GM12878 (cell line): ENCODE measurements around the gene MSH4. TPM values are rescaled to one million over a fixed set of nuclear protein-coding genes. Genes with fewer than 3 reads are reported as not detected.

Experiments used
- ATAC-seq: fragments of 200-7000 bp; cut with Tn5 transposase; 3 replicates; pipeline ENCODE4 v1.9.1; 2020; ENCODE audit warnings: mild to moderate bottlenecking, moderate library complexity
- BruUV-seq: library from RNA; stranded (reverse); fragments of 400-500 nt; replicated peaks from 2 replicates; lab custom pipeline; 2021; lab: Mats Ljungman, UMichigan
- CTCF ChIA-PET: fragments of 300-600 bp; sonication (Branson Sonifier 250); formaldehyde crosslinking; extraction: SDS; loops from one replicate; lab custom pipeline; 2021; ENCODE audit warnings: inconsistent platforms; lab: Yijun Ruan, JAX
- POLR2A ChIA-PET: fragments of 350-600 bp; formaldehyde crosslinking; extraction: SDS; loops from one replicate; lab custom pipeline; 2021; ENCODE audit warnings: inconsistent platforms; lab: Charles Lee
- RAD21 ChIA-PET: fragments of 300-600 bp; sonication (Branson Sonifier 250); formaldehyde crosslinking; loops from one replicate; lab custom pipeline; 2023; ENCODE audit warnings: antibody characterized with exemption; ENCODE audit not compliant: unreplicated experiment; lab: Charles Lee
- SMC1A ChIA-PET: fragments of 300-600 bp; sonication (Branson Sonifier 250); formaldehyde crosslinking; loops from one replicate; lab custom pipeline; 2023; ENCODE audit not compliant: unreplicated experiment, uncharacterized antibody; lab: Charles Lee
- DNase-seq: peaks from one replicate; pipeline ENCODE4 v3.0.0-alpha.2; 2011; ENCODE audit warnings: low read depth, low spot score
- FAIRE-seq: peaks from 3 replicates; lab custom pipeline; 2011; peaks lifted over from hg19 to GRCh38; lab: Jason Lieb, UNC
- H2AFZ ChIP-seq: 2 replicates; pipeline ENCODE4 v1.6.0; 2011; ENCODE audit warnings: low read depth, low read length, control low read depth; ENCODE audit not compliant: control insufficient read depth
- H3K27ac ChIP-seq: 2 replicates; pipeline ENCODE4 v1.5.1; 2011; ENCODE audit warnings: control low read depth; ENCODE audit not compliant: control insufficient read depth, insufficient read depth
- H3K27me3 ChIP-seq, 2 experiments: replicated peaks in 1 of 2; 2 replicates each; pipeline versions ENCODE4 v1.6.0 to v1.6.1; 2011; ENCODE audit warnings: low read length in 1 of 2; ENCODE audit not compliant: control insufficient read depth in 2 of 2, insufficient read depth in 2 of 2
- H3K36me3 ChIP-seq, 2 experiments: 2 replicates each; pipeline ENCODE4 v1.5.1; 2011; ENCODE audit warnings: low read length in 1 of 2; ENCODE audit not compliant: control insufficient read depth in 2 of 2, insufficient read depth in 2 of 2
- H3K4me1 ChIP-seq: 2 replicates; pipeline ENCODE4 v1.6.1; 2011; ENCODE audit warnings: mild to moderate bottlenecking, low read length, moderate library complexity, mixed read lengths; ENCODE audit not compliant: control insufficient read depth, insufficient read depth
- H3K4me2 ChIP-seq: 2 replicates; pipeline ENCODE4 v1.6.0; 2011; ENCODE audit warnings: control low read depth; ENCODE audit not compliant: control insufficient read depth, insufficient read depth
- H3K4me3 ChIP-seq: fragments of 200-600 bp; sonication (generic); 2 replicates; pipeline ENCODE4 v1.5.1; 2016
- H3K79me2 ChIP-seq: 2 replicates; pipeline ENCODE4 v1.6.0; 2011; ENCODE audit warnings: low read length; ENCODE audit not compliant: control insufficient read depth, insufficient read depth
- H3K9ac ChIP-seq: 2 replicates; pipeline ENCODE4 v1.8.0; 2011; ENCODE audit warnings: low read length, control low read depth, mixed read lengths; ENCODE audit not compliant: control insufficient read depth, insufficient read depth
- H3K9me3 ChIP-seq: replicated peaks from 3 replicates; pipeline ENCODE4 v1.5.1; 2011; ENCODE audit warnings: mild to moderate bottlenecking, low read length; ENCODE audit not compliant: control insufficient read depth, insufficient read depth
- H4K20me1 ChIP-seq: 2 replicates; pipeline ENCODE4 v1.6.0; 2011; ENCODE audit not compliant: control insufficient read depth, insufficient read depth
- BACH1 ChIP-seq: fragments of 450-650 bp; IDR thresholded peaks from 2 replicates; pipeline ENCODE4 v1.6.1; 2017; ENCODE audit warnings: mild to moderate bottlenecking, borderline replicate concordance
- DPF2 ChIP-seq: fragments of 450-650 bp; IDR thresholded peaks from 2 replicates; pipeline ENCODE4 v1.6.1; 2017; ENCODE audit warnings: mild to moderate bottlenecking
- HDAC6 ChIP-seq: fragments of 200-600 bp; sonication (generic); IDR thresholded peaks from one replicate; pipeline ENCODE4 v1.8.0; 2017; ENCODE audit warnings: antibody characterized with exemption; ENCODE audit not compliant: unreplicated experiment
- NFXL1 ChIP-seq: fragments of 450-650 bp; IDR thresholded peaks from 2 replicates; pipeline ENCODE4 v1.6.1; 2017; ENCODE audit warnings: antibody characterized with exemption, mild to moderate bottlenecking, borderline replicate concordance
- PKNOX1 ChIP-seq: fragments of 450-650 bp; IDR thresholded peaks from 2 replicates; pipeline ENCODE4 v1.6.1; 2016; ENCODE audit warnings: mild to moderate bottlenecking
- RUNX3 ChIP-seq: IDR thresholded peaks from 2 replicates; pipeline ENCODE4 v1.6.1; 2012; ENCODE audit warnings: low read length, inconsistent platforms
- SREBF2 ChIP-seq: IDR thresholded peaks from 2 replicates; pipeline ENCODE4 v1.6.1; 2012; ENCODE audit warnings: mild to moderate bottlenecking, low read length
- WGBS: methylation state at CpG from one replicate; pipeline ENCODE4 v1.1.6; 2016; ENCODE audit warnings: low lambda C conversion rate; ENCODE audit not compliant: insufficient replicate concordance, insufficient coverage; ENCODE audit errors: missing lambda C conversion rate; 5-methylcytosine and 5-hydroxymethylcytosine counted together
- in situ Hi-C: fragments of 300-500 bp; cut with MboI; formaldehyde crosslinking; loops from 9 replicates; pipeline ENCODE4 v1.14.3; 2018; ENCODE audit warnings: mixed read lengths
- intact Hi-C: fragments of 100-400 bp; cut with micrococcal nuclease; formaldehyde crosslinking; loops from one replicate; pipeline ENCODE4 v1.14.2; 2022; ENCODE audit not compliant: unreplicated experiment
- polyA plus RNA-seq, 11 experiments: library from polyadenylated mRNA; depleted of rRNA in 4 of 11; unstranded in 6 of 11; stranded (reverse) in 5 of 11; fragments of >200 nt; fragmentation: Nextera tagmentation in 4 of 11; fragmentation: Illumina TruSeq in 1 of 11; extraction: Ambion mirVana in 4 of 11; extraction: Trizol in 1 of 11; gene quantifications; 1 replicate in 1 of 11; 2 replicates in 10 of 11; pipeline versions ENCODE4 v1.2.1 to v1.2.3, GENCODE V29; 2011 to 2016; ENCODE audit warnings: inconsistent platforms in 2 of 11, missing spikeins in 2 of 11, low read depth in 1 of 11
- total RNA-seq, 4 experiments: library from RNA; depleted of rRNA in 3 of 4; stranded (reverse); fragments of >200 nt in 3 of 4; fragmentation: Illumina TruSeq in 1 of 4; extraction: Trizol in 1 of 4; gene quantifications; 2 replicates each; pipeline versions ENCODE4 v1.2.1 to v1.2.3, GENCODE V29; 2013 to 2021
- TF ChIP-seq, protein P1 (sequence below): IDR thresholded peaks from 2 replicates; pipeline ENCODE4 v1.6.1; 2012; ENCODE audit warnings: low read depth, low read length, improper control_type of control experiment

The MSH4 gene
- total and polyA plus RNA-seq, 10 of the 15 experiments (the other 5 are each of a cell fraction or from before 2014, with no cell fraction given): 0.04 to 0.34 (median 0.09) TPM; not detected in 3

GRCh38 chr1:75764057-75764655 is 32.5 kb upstream of the MSH4 start (continued):
- no peak for TF ChIP-seq NFXL1
- TF ChIP-seq RUNX3: no peak
- TF ChIP-seq BACH1: no peak
- TF ChIP-seq, protein P1, sequence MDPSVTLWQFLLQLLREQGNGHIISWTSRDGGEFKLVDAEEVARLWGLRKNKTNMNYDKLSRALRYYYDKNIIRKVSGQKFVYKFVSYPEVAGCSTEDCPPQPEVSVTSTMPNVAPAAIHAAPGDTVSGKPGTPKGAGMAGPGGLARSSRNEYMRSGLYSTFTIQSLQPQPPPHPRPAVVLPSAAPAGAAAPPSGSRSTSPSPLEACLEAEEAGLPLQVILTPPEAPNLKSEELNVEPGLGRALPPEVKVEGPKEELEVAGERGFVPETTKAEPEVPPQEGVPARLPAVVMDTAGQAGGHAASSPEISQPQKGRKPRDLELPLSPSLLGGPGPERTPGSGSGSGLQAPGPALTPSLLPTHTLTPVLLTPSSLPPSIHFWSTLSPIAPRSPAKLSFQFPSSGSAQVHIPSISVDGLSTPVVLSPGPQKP: no peak

DNA sequence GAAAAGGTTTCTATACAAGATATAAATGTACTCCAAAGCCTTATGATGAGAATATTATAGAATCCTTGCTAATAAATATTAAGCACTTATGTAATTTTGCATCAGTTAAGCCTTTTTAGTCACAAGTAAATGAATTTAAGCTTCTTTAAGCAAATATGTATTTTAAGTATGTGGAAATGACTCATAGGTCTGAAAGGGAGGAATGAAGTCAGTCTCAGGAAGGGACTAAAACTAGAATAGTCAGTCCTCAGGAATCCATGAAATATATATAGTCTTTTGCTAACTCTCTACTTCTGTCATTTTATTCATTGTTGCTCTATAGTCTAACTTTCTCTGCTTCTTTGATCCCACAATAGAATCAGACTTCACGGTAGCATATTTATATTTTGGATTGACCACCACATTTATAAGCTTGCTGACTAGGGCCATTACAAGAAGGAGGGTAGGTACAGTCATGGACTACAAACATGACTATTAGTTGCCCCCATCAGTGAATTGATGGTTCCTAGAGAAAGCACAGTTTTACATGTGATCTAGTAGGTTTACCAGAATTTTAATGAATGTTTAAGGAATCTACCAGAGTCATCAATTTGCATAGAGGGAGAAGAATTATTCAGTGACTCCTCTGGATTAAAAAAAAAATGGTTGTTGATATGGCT is 30.9 kb upstream of the MSH4 start:
- H3K36me3 ChIP-seq: peaks cover 0 to 8% of the 10 kb centered on the region in 2 experiments; a peak in 1 of 4 replicates
- ChIA-PET SMC1A (no interaction called here), RAD21 (no interaction called here), CTCF (no interaction called here), POLR2A (interaction anchor here (0.5 kb wide), 1 partner anchor 615 kb away, joined by 6 read pairs; no protein-coding TSS in a partner anchor)
- no peak overlapping the region for H3K4me3 ChIP-seq
- no peak overlapping the region for H3K27ac ChIP-seq
- intact Hi-C loops: no loop called here
- no peaks in the 10 kb centered on the region for H3K9me3 ChIP-seq
- H3K9ac ChIP-seq: no peak overlapping the region
- no peaks in the 10 kb centered on the region for H3K27me3 ChIP-seq
- H3K4me2 ChIP-seq: no peak overlapping the region
- TF ChIP-seq HDAC6: no peak
- no peak for TF ChIP-seq SREBF2
- TF ChIP-seq DPF2: no peak
- no peak for TF ChIP-seq PKNOX1
- 67% methylated on average over 1 of the region's 1 CpG for WGBS
- H2AFZ ChIP-seq: no peak overlapping the region
- ATAC-seq: no peak
- no peak for FAIRE-seq
- in situ Hi-C loops: no loop called here
- H3K4me1 ChIP-seq: no peaks in the 10 kb centered on the region
- H4K20me1 ChIP-seq: no peaks in the 10 kb centered on the region
- DNase-seq: no peak
- no peaks in the 10 kb centered on the region for H3K79me2 ChIP-seq
- no TSS peak for BruUV-seq
